DND-41 (cell line): ENCODE measurements around the gene TSHZ3.

Experiments
- ATAC-seq: fragments of 200-7000 bp; cut with Tn5 transposase; 3 replicates; pipeline ENCODE4 v1.9.1; 2021; ENCODE audit warnings: low read depth; ENCODE audit not compliant: insufficient read depth
- DNase-seq: peaks from one replicate; pipeline ENCODE4 v3.0.0-alpha.2; 2020
- H2AFZ ChIP-seq: 2 replicates; pipeline ENCODE4 v1.6.0; 2012; ENCODE audit warnings: low read depth, low read length
- H3K27ac ChIP-seq: 2 replicates; pipeline ENCODE4 v1.5.1; 2012; ENCODE audit warnings: low read length, inconsistent platforms
- H3K27me3 ChIP-seq: fragments of 200-600 bp; sonication (generic); 2 replicates; pipeline ENCODE4 v1.6.0; 2012; ENCODE audit warnings: low read length, mild to moderate bottlenecking, inconsistent platforms; ENCODE audit not compliant: insufficient read depth, poor library complexity
- H3K36me3 ChIP-seq: 2 replicates; pipeline ENCODE4 v1.5.1; 2012; ENCODE audit warnings: low read length, inconsistent platforms; ENCODE audit not compliant: insufficient read depth
- H3K4me1 ChIP-seq: 2 replicates; pipeline ENCODE4 v1.5.1; 2012; ENCODE audit warnings: mild to moderate bottlenecking, low read length; ENCODE audit not compliant: insufficient read depth
- H3K4me2 ChIP-seq: 2 replicates; pipeline ENCODE4 v1.6.0; 2012; ENCODE audit warnings: mild to moderate bottlenecking, moderate library complexity, low read length, inconsistent platforms; ENCODE audit not compliant: insufficient read depth
- H3K4me3 ChIP-seq, 2 experiments: fragments of 200-600 bp in 1 of 2; shearing (Covaris generic) in 1 of 2; 2 replicates each; pipeline ENCODE4 v1.5.1; 2012 to 2016; ENCODE audit warnings: inconsistent platforms in 2 of 2, low read length in 2 of 2, mild to moderate bottlenecking in 2 of 2, low read depth in 1 of 2, moderate library complexity in 1 of 2
- H3K79me2 ChIP-seq: 2 replicates; pipeline ENCODE4 v1.6.0; 2012; ENCODE audit warnings: low read length, inconsistent platforms; ENCODE audit not compliant: insufficient read depth
- H3K9ac ChIP-seq: 2 replicates; pipeline ENCODE4 v1.6.0; 2012; ENCODE audit warnings: low read depth, mild to moderate bottlenecking, inconsistent platforms, low read length, moderate library complexity
- H3K9me3 ChIP-seq: 2 replicates; pipeline ENCODE4 v1.5.1; 2012; ENCODE audit warnings: low read length, moderate library complexity, mild to moderate bottlenecking, inconsistent platforms; ENCODE audit not compliant: insufficient read depth, severe bottlenecking
- H4K20me1 ChIP-seq: 2 replicates; pipeline ENCODE4 v1.6.0; 2012; ENCODE audit warnings: low read length; ENCODE audit not compliant: insufficient read depth
- CTCF ChIP-seq: IDR thresholded peaks from 2 replicates; pipeline ENCODE4 v1.5.1; 2012; ENCODE audit warnings: borderline replicate concordance, low read length, moderate library complexity, mild to moderate bottlenecking; ENCODE audit not compliant: poor library complexity, severe bottlenecking; ENCODE audit errors: extremely low read depth
- EZH2 ChIP-seq: IDR thresholded peaks from 3 replicates; pipeline ENCODE4 v1.6.1; 2012; ENCODE audit warnings: borderline replicate concordance, low read depth, mild to moderate bottlenecking, moderate library complexity, low read length, inconsistent platforms; ENCODE audit not compliant: severe bottlenecking

Gene TSHZ3

GRCh38 chr19:31249217-31249616 lies 100.0 kb downstream of the TSHZ3 start:
- H3K79me2 ChIP-seq, result no peaks in the 10 kb centered on the region
- no peak overlapping the region for H3K4me2 ChIP-seq
- ATAC-seq, result no peak
- no peak overlapping the region for H3K27ac ChIP-seq
- H3K27me3 ChIP-seq, result no peaks in the 10 kb centered on the region
- no peaks in the 10 kb centered on the region for H4K20me1 ChIP-seq
- H2AFZ ChIP-seq, result no peak overlapping the region
- TF ChIP-seq CTCF (no peak), EZH2 (no peak)
- no peaks in the 10 kb centered on the region for H3K9me3 ChIP-seq
- no peaks in the 10 kb centered on the region for H3K36me3 ChIP-seq
- H3K4me3 ChIP-seq, result no peak overlapping the region
- no peak overlapping the region for H3K9ac ChIP-seq
- no peaks in the 10 kb centered on the region for H3K4me1 ChIP-seq
- DNase-seq, result no peak

GRCh38 chr19:31235806-31236205 lies 113.4 kb downstream of the TSHZ3 start:
- H3K27me3 ChIP-seq, result no peaks in the 10 kb centered on the region
- no peaks in the 10 kb centered on the region for H3K4me1 ChIP-seq
- no peaks in the 10 kb centered on the region for H4K20me1 ChIP-seq
- no peak for DNase-seq
- no peaks in the 10 kb centered on the region for H3K9me3 ChIP-seq
- H3K27ac ChIP-seq, result no peak overlapping the region
- no peak overlapping the region for H3K4me3 ChIP-seq
- no peak for TF ChIP-seq CTCF
- TF ChIP-seq EZH2, result no peak
- no peaks in the 10 kb centered on the region for H3K79me2 ChIP-seq
- no peak for ATAC-seq
- no peaks in the 10 kb centered on the region for H3K36me3 ChIP-seq
- no peak overlapping the region for H2AFZ ChIP-seq
- no peak overlapping the region for H3K4me2 ChIP-seq
- no peak overlapping the region for H3K9ac ChIP-seq

- DNase-seq, result no peak
- H3K4me2 ChIP-seq, result no peak overlapping the region
These were observed 115.9 kb downstream of the TSHZ3 start for GRCh38 chr19:31233295-31233800.

More at GRCh38 chr19:31233295-31233800, 115.9 kb downstream of the TSHZ3 start:
- Histone ChIP-seq H3K9me3 (no peaks in the 10 kb centered on the region), H3K4me1 (no peaks in the 10 kb centered on the region), H3K4me3 (no peak overlapping the region), H3K9ac (no peak overlapping the region), H2AFZ (no peak overlapping the region), H4K20me1 (no peaks in the 10 kb centered on the region), H3K36me3 (no peaks in the 10 kb centered on the region), H3K79me2 (no peaks in the 10 kb centered on the region), H3K27ac (no peak overlapping the region), H3K27me3 (no peaks in the 10 kb centered on the region)
- no peak for ATAC-seq
- TF ChIP-seq EZH2 (no peak), CTCF (no peak)
